Epithelial cell of umbilical artery (primary cell): ENCODE results near the gene FBLN5. TPM values are rescaled to one million over a fixed set of nuclear protein-coding genes. Genes with fewer than 3 reads are reported as not detected.

Source experiments
- total RNA-seq: library from RNA; depleted of rRNA; stranded (reverse); fragments of >200 nt; gene quantifications from 2 replicates; pipeline ENCODE4 v1.2.3, GENCODE V29; 2014

FBLN5 gene, protein sequence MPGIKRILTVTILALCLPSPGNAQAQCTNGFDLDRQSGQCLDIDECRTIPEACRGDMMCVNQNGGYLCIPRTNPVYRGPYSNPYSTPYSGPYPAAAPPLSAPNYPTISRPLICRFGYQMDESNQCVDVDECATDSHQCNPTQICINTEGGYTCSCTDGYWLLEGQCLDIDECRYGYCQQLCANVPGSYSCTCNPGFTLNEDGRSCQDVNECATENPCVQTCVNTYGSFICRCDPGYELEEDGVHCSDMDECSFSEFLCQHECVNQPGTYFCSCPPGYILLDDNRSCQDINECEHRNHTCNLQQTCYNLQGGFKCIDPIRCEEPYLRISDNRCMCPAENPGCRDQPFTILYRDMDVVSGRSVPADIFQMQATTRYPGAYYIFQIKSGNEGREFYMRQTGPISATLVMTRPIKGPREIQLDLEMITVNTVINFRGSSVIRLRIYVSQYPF
- total RNA-seq: 1.2 and 4.5 TPM in 2 replicates

DNA sequence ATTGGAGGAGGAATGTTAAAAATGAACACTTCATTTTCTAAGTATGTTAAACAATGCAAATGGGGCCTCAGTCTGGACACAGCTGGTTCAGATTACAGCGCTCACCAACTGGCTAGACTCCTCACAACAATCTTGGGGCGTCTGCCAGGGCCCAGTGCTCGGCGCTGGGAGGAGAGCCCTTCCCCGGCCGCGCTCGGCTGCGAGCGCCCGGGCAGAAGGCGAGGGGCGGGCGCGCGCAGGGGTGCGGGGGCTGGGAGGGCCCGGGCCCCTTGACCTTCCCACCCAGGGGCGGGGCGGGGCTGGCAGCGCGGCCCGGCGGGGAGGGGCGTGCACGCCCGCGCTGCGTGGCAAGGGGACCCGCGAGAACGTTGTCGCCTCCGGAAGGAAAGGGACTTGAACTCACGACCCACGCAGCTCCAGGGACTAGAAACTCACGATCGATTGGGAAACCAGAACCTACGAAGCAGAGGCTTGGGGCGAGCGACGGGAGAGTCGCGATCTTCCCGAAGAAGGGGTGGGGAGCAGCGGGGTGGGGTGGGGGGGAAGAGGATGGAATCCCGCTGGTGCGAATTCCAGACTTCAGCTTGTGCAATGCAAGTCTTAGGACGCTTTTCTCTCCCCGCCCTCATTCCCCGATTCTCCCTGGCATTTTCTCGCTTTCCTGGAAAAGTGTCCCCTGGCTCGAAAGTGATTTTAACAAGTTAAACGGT is at the start of gene FBLN5:
FBLN5 (minus strand) TSS at position 220 of the 710 bp plus-strand sequence. CDS start 465 bp downstream, outside the sequence.

DNA sequence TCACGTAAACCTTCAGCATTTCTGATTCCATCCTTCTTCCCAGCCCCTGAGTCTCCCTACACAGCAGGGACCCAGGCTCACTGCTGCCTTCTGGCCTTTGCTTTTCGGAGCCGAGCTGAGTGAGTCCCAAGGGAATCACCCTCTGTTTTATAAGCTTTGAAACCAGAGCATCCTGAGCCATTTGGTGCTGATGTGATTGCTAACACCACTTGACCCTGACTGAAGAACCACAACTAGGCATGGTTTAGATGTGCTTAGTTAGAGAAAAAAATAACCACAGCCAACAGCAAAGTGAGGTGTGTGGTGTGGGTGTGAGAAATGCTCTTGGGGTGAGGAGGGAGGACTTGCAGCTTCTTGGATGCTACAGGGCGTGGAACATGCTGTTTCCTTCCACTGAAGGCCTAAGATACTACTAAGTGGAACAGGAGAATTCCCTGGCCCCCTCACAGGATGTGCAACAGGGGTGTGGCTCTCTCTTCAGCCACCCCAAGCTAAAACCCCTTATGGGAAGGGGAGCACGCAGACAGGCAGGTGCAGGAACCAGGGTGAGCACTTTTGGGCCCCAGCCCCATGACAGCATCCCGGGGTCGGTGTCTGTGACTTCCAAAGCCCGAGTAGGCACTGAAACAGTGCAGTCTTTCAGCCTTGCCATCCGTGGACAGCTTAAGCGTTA is 80.0 kb downstream of the FBLN5 start, which contains the start of gene TC2N:
TC2N (minus strand) TSS at position 221 of the 673 bp plus-strand sequence. CDS start 53,767 bp downstream, outside the sequence.

Other genes with a start within 250 kb of the FBLN5 start
- not detected in 2 replicates for gene CATSPERB, start 215.6 kb downstream of the FBLN5 start, total RNA-seq
- gene TC2N, start 80.2 kb downstream of the FBLN5 start, total RNA-seq: not detected in 2 replicates
- gene TRIP11, start 92.4 kb upstream of the FBLN5 start, total RNA-seq: 19.8 and 22.0 TPM in 2 replicates
- gene ATXN3, start 158.9 kb upstream of the FBLN5 start, total RNA-seq: 27.6 and 60.6 TPM in 2 replicates
- 130 and 200 TPM in 2 replicates for gene NDUFB1, start 174.0 kb upstream of the FBLN5 start, total RNA-seq
- gene CPSF2, start 174.3 kb upstream of the FBLN5 start, total RNA-seq: 37.4 and 61.7 TPM in 2 replicates